A549 treated with CORT108297 at 1 μM for 4 hours (cell line): Measurements from ENCODE around the gene MYADM. TPM values are rescaled to one million over a fixed set of nuclear protein-coding genes. Genes with fewer than 3 reads are reported as not detected.

Experiments used
- total RNA-seq: library from RNA; stranded (reverse); fragments of 200-300 nt; extraction: Qiagen RNA extraction; gene quantifications from 5 replicates; pipeline ENCODE4 v1.2.3, GENCODE V29; 2022

The MYADM gene, protein sequence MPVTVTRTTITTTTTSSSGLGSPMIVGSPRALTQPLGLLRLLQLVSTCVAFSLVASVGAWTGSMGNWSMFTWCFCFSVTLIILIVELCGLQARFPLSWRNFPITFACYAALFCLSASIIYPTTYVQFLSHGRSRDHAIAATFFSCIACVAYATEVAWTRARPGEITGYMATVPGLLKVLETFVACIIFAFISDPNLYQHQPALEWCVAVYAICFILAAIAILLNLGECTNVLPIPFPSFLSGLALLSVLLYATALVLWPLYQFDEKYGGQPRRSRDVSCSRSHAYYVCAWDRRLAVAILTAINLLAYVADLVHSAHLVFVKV
- 208 to 357 TPM (median 304 TPM) in 5 replicates for total RNA-seq

GRCh38 chr19:53867225-53868090, at the start of gene MYADM:
MYADM (plus strand) TSS chr19:53867883; CDS start chr19:53873530, 5,647 bp downstream.

GRCh38 chr19:53824134-53824611, 43.5 kb upstream of the MYADM start, which contains the start of gene NLRP12:
NLRP12 (minus strand) TSS chr19:53824314; CDS start chr19:53824174, 140 bp downstream.

GRCh38 chr19:53881482-53882390, 14.1 kb downstream of the MYADM start, which contains the start of gene PRKCG:
PRKCG (plus strand) TSS chr19:53882197; CDS start chr19:53882495, 298 bp downstream.

DNA sequence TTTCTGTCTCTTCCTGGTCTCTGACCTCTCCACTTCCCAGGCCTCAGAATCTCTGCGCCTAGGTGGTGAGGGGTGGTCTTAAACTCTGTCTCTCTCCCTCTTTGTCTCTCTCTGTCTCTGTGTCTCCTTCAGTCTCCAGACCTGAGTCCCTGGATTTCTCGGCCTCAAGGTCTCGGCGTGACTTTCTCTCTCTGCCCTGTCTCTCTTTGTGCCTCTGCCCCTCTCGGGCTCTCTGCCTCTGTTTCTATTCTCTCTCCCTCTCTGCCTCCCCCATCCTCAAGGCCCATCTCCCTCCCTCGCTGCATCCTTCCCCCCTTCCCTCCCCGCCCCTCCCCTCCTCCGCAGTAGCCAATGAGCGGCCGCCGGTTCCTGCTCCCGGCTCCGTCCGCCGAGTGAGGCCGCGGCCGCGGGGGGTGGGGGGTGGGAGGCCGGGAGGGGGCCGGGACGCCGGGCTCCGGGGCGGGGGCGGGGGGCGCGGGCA, 41.3 kb downstream of the MYADM start, which contains the start of gene CACNG7:
Gene CACNG7 (plus strand): TSS at position 344 of the 481 bp plus-strand sequence. CDS start 3,554 bp downstream, outside the sequence.

Other genes starting within 250 kb of the MYADM start
- not detected in 5 replicates for gene DPRX, start 235.9 kb upstream of the MYADM start, total RNA-seq
- gene NLRP12, start 43.6 kb upstream of the MYADM start, total RNA-seq, result 0.02 to 0.04 TPM (median 0.02 TPM) in 3 of 5 replicates, not detected in the others
- 4.2 to 6.7 TPM (median 5.9 TPM) in 5 replicates for gene PRKCG, start 14.3 kb downstream of the MYADM start, total RNA-seq
- gene CACNG7, start 41.4 kb downstream of the MYADM start, total RNA-seq, result 5.6 to 10.8 TPM (median 10.7 TPM) in 5 replicates
- 0.90 to 1.4 TPM (median 1.4 TPM) in 5 replicates for gene CACNG8, start 95.1 kb downstream of the MYADM start, total RNA-seq
- gene CACNG6, start 123.8 kb downstream of the MYADM start, total RNA-seq, result 8.5 to 13.8 TPM (median 13.2 TPM) in 5 replicates
- 0.36 to 0.93 TPM (median 0.50 TPM) in 5 replicates for gene VSTM1, start 196.0 kb downstream of the MYADM start, total RNA-seq
- gene TARM1, start 213.5 kb downstream of the MYADM start, total RNA-seq, result not detected in 5 replicates
- gene OSCAR, start 232.9 kb downstream of the MYADM start, total RNA-seq, result 0.30 to 0.57 TPM (median 0.36 TPM) in 5 replicates
- 208 to 257 TPM (median 223 TPM) in 5 replicates for gene NDUFA3, start 235.0 kb downstream of the MYADM start, total RNA-seq
- 20.8 to 25.0 TPM (median 21.5 TPM) in 5 replicates for gene TFPT, start 247.8 kb downstream of the MYADM start, total RNA-seq
- 111 to 121 TPM (median 116 TPM) in 5 replicates for gene PRPF31, start 247.9 kb downstream of the MYADM start, total RNA-seq